Progenitor cell of endocrine pancreas (in vitro differentiated cells): ENCODE measurements around the gene ANKS3. TPM values are rescaled to one million over a fixed set of nuclear protein-coding genes. Genes with fewer than 3 reads are reported as not detected.

Experiments used
- DNase-seq: peaks from one replicate; pipeline ENCODE4 v3.0.0; 2021; ENCODE audit warnings: low spot score; ENCODE audit not compliant: unreplicated experiment
- H3K27ac Mint-ChIP-seq: 2 replicates; pipeline ENCODE4 v1.8.0; 2021; ENCODE audit warnings: mild to moderate bottlenecking, moderate library complexity, mixed read lengths
- H3K27me3 Mint-ChIP-seq: 2 replicates; pipeline ENCODE4 v1.8.0; 2021; ENCODE audit warnings: mixed read lengths
- H3K36me3 Mint-ChIP-seq: 2 replicates; pipeline ENCODE4 v1.8.0; 2022; ENCODE audit warnings: mixed read lengths; ENCODE audit not compliant: insufficient read depth
- H3K4me1 Mint-ChIP-seq: 2 replicates; pipeline ENCODE4 v1.8.0; 2021; ENCODE audit warnings: low read depth, mixed read lengths
- H3K4me3 Mint-ChIP-seq: 2 replicates; pipeline ENCODE4 v1.8.0; 2021; ENCODE audit warnings: low read depth, mild to moderate bottlenecking, moderate library complexity, mixed read lengths
- H3K9me3 Mint-ChIP-seq: 2 replicates; pipeline ENCODE4 v1.8.0; 2021; ENCODE audit warnings: low read depth, mixed read lengths
- CTCF ChIP-seq: fragments of 200-600 bp; sonication (generic); IDR thresholded peaks from one replicate; pipeline ENCODE4 v1.5.0; 2021; ENCODE audit warnings: antibody characterized with exemption, mild to moderate bottlenecking; ENCODE audit not compliant: unreplicated experiment
- total RNA-seq: library from RNA; stranded (reverse); gene quantifications from 2 replicates; pipeline ENCODE4 v1.2.1, GENCODE V29; 2021

The ANKS3 gene
- total RNA-seq, 1 donor from 2014 or later, result 45.0 TPM

DNA sequence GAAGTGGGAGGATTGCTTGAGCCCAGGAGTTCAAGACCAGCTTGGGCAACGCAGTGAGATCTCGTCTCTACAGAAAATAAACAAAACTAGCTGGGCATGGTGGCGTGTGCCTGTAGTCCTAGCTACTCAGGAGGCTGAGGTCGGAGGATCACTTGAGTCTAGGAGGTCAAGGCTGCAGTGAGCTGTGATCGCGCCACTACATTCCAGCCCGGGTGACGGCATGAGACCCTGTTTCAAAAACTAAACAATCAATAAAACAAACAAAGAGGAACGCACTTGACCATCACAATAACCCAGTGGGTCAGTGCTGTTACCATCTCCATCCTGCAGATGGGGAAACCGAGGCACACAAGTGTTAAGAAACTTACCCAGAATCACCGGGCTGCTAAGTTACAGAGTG lies 19.2 kb upstream of the ANKS3 start:
- H3K36me3 Mint-ChIP-seq, result peaks cover 21% of the 10 kb centered on the region
- no peak overlapping the region for H3K27ac Mint-ChIP-seq
- H3K4me1 Mint-ChIP-seq, result no peaks in the 10 kb centered on the region
- peaks cover 3% of the 10 kb centered on the region for H3K9me3 Mint-ChIP-seq
- no peaks in the 10 kb centered on the region for H3K27me3 Mint-ChIP-seq
- no peak for DNase-seq
- TF ChIP-seq CTCF, result no peak
- H3K4me3 Mint-ChIP-seq, result no peak overlapping the region

DNA sequence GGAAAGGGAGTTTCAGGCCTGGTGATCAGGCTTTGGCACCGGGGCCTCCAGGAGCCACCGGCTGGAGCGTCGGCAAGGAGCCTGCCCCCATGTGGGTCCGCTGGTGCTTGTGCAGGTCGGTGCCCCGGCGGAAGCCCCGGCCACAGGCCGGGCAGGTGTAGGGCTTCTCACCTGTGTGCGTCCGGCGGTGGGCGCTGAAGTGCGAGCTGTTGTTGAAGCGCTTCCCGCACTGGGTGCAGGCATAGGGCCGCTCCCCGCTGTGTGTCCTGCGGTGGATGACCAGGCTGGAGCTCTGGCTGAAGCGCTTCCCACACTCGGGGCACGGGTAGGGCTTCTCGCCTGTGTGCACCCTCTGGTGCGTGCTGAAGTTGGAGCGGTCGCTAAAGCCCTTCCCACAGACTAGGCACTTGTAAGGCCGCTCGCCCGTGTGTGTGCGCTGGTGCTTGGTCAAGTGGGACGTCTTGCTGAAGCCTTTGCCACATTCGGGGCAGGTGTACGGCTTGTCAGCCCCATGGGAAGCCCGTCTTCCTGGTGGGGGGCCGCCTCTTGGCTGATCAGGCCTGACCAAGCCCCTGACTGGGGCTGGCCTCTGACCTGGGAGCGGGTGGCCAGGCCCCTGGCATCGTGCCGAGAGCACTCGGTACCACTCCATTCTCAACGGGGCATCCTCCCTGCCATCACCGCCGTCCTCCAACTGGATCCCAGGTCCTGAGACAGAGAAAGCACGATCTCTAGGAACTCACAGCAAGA lies 18.5 kb upstream of the ANKS3 start:
- Mint-ChIP-seq H3K27ac (no peak overlapping the region), H3K36me3 (peaks cover 21% of the 10 kb centered on the region), H3K9me3 (peaks cover 3% of the 10 kb centered on the region), H3K4me3 (no peak overlapping the region), H3K27me3 (no peaks in the 10 kb centered on the region), H3K4me1 (no peaks in the 10 kb centered on the region)
- TF ChIP-seq CTCF, result no peak
- DNase-seq, result no peak

- Mint-ChIP-seq H3K4me3 (no peak overlapping the region), H3K9me3 (peaks cover 3% of the 10 kb centered on the region), H3K27ac (no peak overlapping the region), H3K36me3 (peaks cover 16% of the 10 kb centered on the region), H3K27me3 (no peaks in the 10 kb centered on the region), H3K4me1 (no peaks in the 10 kb centered on the region)
- no peak for TF ChIP-seq CTCF
- DNase-seq, result no peak
These were observed 16.8 kb upstream of the ANKS3 start for GRCh38 chr16:4750896-4751295.

DNA sequence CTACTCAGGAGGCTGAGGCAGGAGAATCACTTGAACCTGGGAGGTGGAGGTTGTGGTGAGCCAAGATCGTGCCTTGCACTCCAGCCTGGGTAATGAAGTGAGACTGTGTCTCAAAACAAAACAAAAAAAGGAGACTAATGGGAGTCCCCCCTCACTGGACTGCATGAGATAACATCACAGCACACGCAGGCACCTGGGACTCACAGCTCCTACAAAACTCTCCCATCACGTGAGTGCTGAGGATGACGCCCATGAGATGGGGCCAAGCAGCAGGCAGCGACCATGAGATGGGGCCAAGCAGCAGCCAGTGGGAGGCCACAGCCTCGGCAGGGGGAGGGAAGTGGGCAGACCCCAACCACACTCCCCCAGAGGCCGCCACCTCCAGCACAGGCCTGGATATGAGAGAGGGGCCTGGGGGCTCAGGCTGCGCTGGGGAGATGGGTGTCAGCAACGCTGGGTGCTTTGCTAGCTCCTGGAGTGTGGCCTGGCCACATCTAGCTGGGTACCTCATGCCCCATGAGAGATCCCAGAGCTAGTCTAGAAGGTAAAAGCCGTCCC lies 15.7 kb upstream of the ANKS3 start:
- no peak for TF ChIP-seq CTCF
- Mint-ChIP-seq H3K9me3 (no peaks in the 10 kb centered on the region), H3K27ac (no peak overlapping the region), H3K4me1 (no peaks in the 10 kb centered on the region), H3K4me3 (no peak overlapping the region), H3K36me3 (peaks cover 7% of the 10 kb centered on the region), H3K27me3 (no peaks in the 10 kb centered on the region)
- DNase-seq, result no peak

- Mint-ChIP-seq H3K4me3 (no peak overlapping the region), H3K27ac (no peak overlapping the region), H3K9me3 (no peaks in the 10 kb centered on the region), H3K4me1 (no peaks in the 10 kb centered on the region), H3K36me3 (peaks cover 5% of the 10 kb centered on the region), H3K27me3 (no peaks in the 10 kb centered on the region)
- no peak for TF ChIP-seq CTCF
- no peak for DNase-seq
These were observed 14.8 kb upstream of the ANKS3 start for GRCh38 chr16:4748682-4749411.
